H9 (cell line): ENCODE measurements around the gene KIAA0513. TPM values are rescaled to one million over a fixed set of nuclear protein-coding genes. Genes with fewer than 3 reads are reported as not detected.

ENCODE experiments used
- DNase-seq: peaks from one replicate; pipeline ENCODE4 v3.0.0-alpha.2; 2017
- H2AFZ ChIP-seq: one replicate; pipeline ENCODE4 v1.6.1; 2013; ENCODE audit warnings: mild to moderate bottlenecking, low read length, control low read depth, moderate library complexity
- H2AK5ac ChIP-seq: 2 replicates; pipeline ENCODE4 v1.6.1; 2013; ENCODE audit warnings: low read length, control low read depth, mixed read lengths; ENCODE audit not compliant: insufficient read length
- H2BK120ac ChIP-seq: one replicate; pipeline ENCODE4 v1.6.1; 2013; ENCODE audit warnings: low read depth, mild to moderate bottlenecking, low read length, control low read depth, inconsistent platforms; ENCODE audit not compliant: poor library complexity, severe bottlenecking
- H2BK12ac ChIP-seq: 2 replicates; pipeline ENCODE4 v1.6.1; 2013; ENCODE audit warnings: low read length, control low read depth, mixed read lengths, low read depth; ENCODE audit not compliant: insufficient read length
- H2BK15ac ChIP-seq: 2 replicates; pipeline ENCODE4 v1.6.1; 2013; ENCODE audit warnings: low read depth, low read length, control low read depth
- H2BK20ac ChIP-seq: one replicate; pipeline ENCODE4 v1.6.1; 2013; ENCODE audit warnings: low read depth, mild to moderate bottlenecking, low read length, control low read depth, inconsistent platforms; ENCODE audit not compliant: poor library complexity, severe bottlenecking
- H2BK5ac ChIP-seq: 2 replicates; pipeline ENCODE4 v1.6.1; 2013; ENCODE audit warnings: low read length, control low read depth, mixed read lengths; ENCODE audit not compliant: insufficient read length
- H3K14ac ChIP-seq: 2 replicates; pipeline ENCODE4 v1.6.1; 2013; ENCODE audit warnings: low read length, control low read depth; ENCODE audit not compliant: insufficient read depth
- H3K18ac ChIP-seq: 2 replicates; pipeline ENCODE4 v1.6.1; 2013; ENCODE audit warnings: low read depth, mild to moderate bottlenecking, mixed read lengths, low read length, control low read depth; ENCODE audit not compliant: insufficient read length
- H3K23ac ChIP-seq: 2 replicates; pipeline ENCODE4 v1.6.1; 2013; ENCODE audit warnings: low read length, control low read depth, mixed read lengths, low read depth; ENCODE audit not compliant: insufficient read length
- H3K23me2 ChIP-seq: 2 replicates; pipeline ENCODE4 v1.6.1; 2013; ENCODE audit warnings: low read depth, mild to moderate bottlenecking, mixed read lengths, low read length, control low read depth; ENCODE audit not compliant: insufficient read length, poor library complexity, severe bottlenecking
- H3K27ac ChIP-seq: 2 replicates; pipeline ENCODE4 v1.5.1; 2013; ENCODE audit warnings: low read length, control low read depth, mixed read lengths, low read depth; ENCODE audit not compliant: insufficient read length
- H3K27me3 ChIP-seq: 2 replicates; pipeline ENCODE4 v1.6.1; 2013; ENCODE audit warnings: low read length, control low read depth, inconsistent platforms; ENCODE audit not compliant: insufficient read depth
- H3K4ac ChIP-seq: 2 replicates; pipeline ENCODE4 v1.6.1; 2013; ENCODE audit warnings: low read depth, mild to moderate bottlenecking, control low read depth, inconsistent platforms, low read length, moderate library complexity
- H3K4me1 ChIP-seq: 2 replicates; pipeline ENCODE4 v1.6.1; 2013; ENCODE audit warnings: low read length, control low read depth, inconsistent platforms; ENCODE audit not compliant: insufficient read depth
- H3K4me2 ChIP-seq: 2 replicates; pipeline ENCODE4 v1.6.1; 2013; ENCODE audit warnings: low read length, control low read depth, mixed read lengths; ENCODE audit not compliant: insufficient read length, insufficient read depth
- H3K56ac ChIP-seq: 2 replicates; pipeline ENCODE4 v1.6.1; 2013; ENCODE audit warnings: low read depth, mild to moderate bottlenecking, mixed read lengths, low read length, control low read depth; ENCODE audit not compliant: insufficient read length
- H3K79me1 ChIP-seq: 2 replicates; pipeline ENCODE4 v1.6.1; 2013; ENCODE audit warnings: low read depth, mild to moderate bottlenecking, moderate library complexity, low read length, control low read depth, inconsistent platforms; ENCODE audit not compliant: insufficient read depth, poor library complexity, severe bottlenecking
- H3K79me2 ChIP-seq: 2 replicates; pipeline ENCODE4 v1.6.1; 2013; ENCODE audit warnings: low read length, control low read depth, inconsistent platforms; ENCODE audit not compliant: insufficient read depth
- H3K9ac ChIP-seq: 2 replicates; pipeline ENCODE4 v1.6.1; 2013; ENCODE audit warnings: low read length, control low read depth, mixed read lengths; ENCODE audit not compliant: insufficient read length; ENCODE audit errors: extremely low read depth
- H3K9me3 ChIP-seq: one replicate; pipeline ENCODE4 v1.6.1; 2013; ENCODE audit warnings: low read depth, low read length, inconsistent platforms; ENCODE audit not compliant: control insufficient read depth
- H3T11ph ChIP-seq: one replicate; pipeline ENCODE4 v1.6.1; 2013; ENCODE audit warnings: mild to moderate bottlenecking, low read length, control low read depth, inconsistent platforms
- H4K20me1 ChIP-seq: one replicate; pipeline ENCODE4 v1.6.1; 2013; ENCODE audit not compliant: control insufficient read depth, insufficient read length, insufficient read depth
- H4K5ac ChIP-seq: 2 replicates; pipeline ENCODE4 v1.6.1; 2013; ENCODE audit warnings: low read depth, mild to moderate bottlenecking, mixed read lengths, low read length, control low read depth; ENCODE audit not compliant: insufficient read length
- H4K8ac ChIP-seq: replicated peaks from 2 replicates; pipeline ENCODE4 v1.6.1; 2013; ENCODE audit warnings: low read length, control low read depth, mixed read lengths, low read depth; ENCODE audit not compliant: insufficient read length
- H4K91ac ChIP-seq: 2 replicates; pipeline ENCODE4 v1.6.1; 2013; ENCODE audit warnings: low read depth, mild to moderate bottlenecking, moderate library complexity, mixed read lengths, low read length, control low read depth; ENCODE audit not compliant: insufficient read length
- H3K27ac Mint-ChIP-seq, 3 experiments: 2 replicates in 2 of 3; 3 replicates in 1 of 3; pipeline ENCODE4 v1.8.0; 2020 to 2021; ENCODE audit warnings: mixed read lengths in 3 of 3, mild to moderate bottlenecking in 1 of 3, moderate library complexity in 1 of 3
- H3K27me3 Mint-ChIP-seq: 2 replicates; pipeline ENCODE4 v1.8.0; 2021; ENCODE audit warnings: low read depth, mild to moderate bottlenecking, moderate library complexity, mixed read lengths
- H3K36me3 Mint-ChIP-seq, 3 experiments: 2 replicates in 2 of 3; 3 replicates in 1 of 3; pipeline ENCODE4 v1.8.0; 2020 to 2021; ENCODE audit warnings: low read depth in 3 of 3, mixed read lengths in 3 of 3; ENCODE audit not compliant: insufficient read depth in 1 of 3
- H3K4me1 Mint-ChIP-seq, 2 experiments: 2 replicates each; pipeline ENCODE4 v1.8.0; 2020; ENCODE audit warnings: mixed read lengths in 2 of 2
- H3K4me3 Mint-ChIP-seq, 2 experiments: 2 replicates in 1 of 2; 3 replicates in 1 of 2; pipeline ENCODE4 v1.8.0; 2020 to 2021; ENCODE audit warnings: mild to moderate bottlenecking in 2 of 2, mixed read lengths in 2 of 2, moderate library complexity in 1 of 2
- H3K9me3 Mint-ChIP-seq, 2 experiments: 2 replicates in 1 of 2; 3 replicates in 1 of 2; pipeline ENCODE4 v1.8.0; 2020; ENCODE audit warnings: mild to moderate bottlenecking in 2 of 2, mixed read lengths in 2 of 2, moderate library complexity in 1 of 2
- CTCF ChIP-seq: fragments of 200-600 bp; sonication (generic); conservative IDR thresholded peaks from 3 replicates; pipeline ENCODE4 v1.8.0; 2021; ENCODE audit warnings: antibody characterized with exemption, mild to moderate bottlenecking
- WGBS: extraction: QIAGEN DNeasy Blood & Tissue Kit; methylation state at CpG from one replicate; pipeline ENCODE4 v1.1.7; 2013; ENCODE audit warnings: missing lambda C conversion rate, low lambda C conversion rate, mixed read lengths; ENCODE audit not compliant: insufficient read length; ENCODE audit errors: extremely low coverage; 5-methylcytosine and 5-hydroxymethylcytosine counted together
- total RNA-seq: library from RNA; stranded (reverse); gene quantifications from 2 replicates; pipeline ENCODE4 v1.2.1, GENCODE V29; 2021

Gene KIAA0513
- total RNA-seq, 1 experiment from 2014 or later, result 4.7 TPM

GRCh38 chr16:85089525-85089924 is 61.9 kb downstream of the KIAA0513 start:
- no peak overlapping the region for H3K27ac ChIP-seq
- no peaks in the 10 kb centered on the region for H3K4me1 ChIP-seq
- no peak overlapping the region for H3K18ac ChIP-seq
- no peak for TF ChIP-seq CTCF
- Mint-ChIP-seq H3K27me3 (peaks cover 67% of the 10 kb centered on the region), H3K4me1 (peaks cover 18 to 26% of the 10 kb centered on the region in 2 experiments), H3K4me3 (no peak overlapping the region), H3K9me3 (no peaks in the 10 kb centered on the region; a peak in 1 of 5 replicates), H3K27ac (no peak overlapping the region; a peak in 1 of 7 replicates), H3K36me3 (no peaks in the 10 kb centered on the region; a peak in 1 of 7 replicates)
- H3T11ph ChIP-seq, result no peak overlapping the region
- no peaks in the 10 kb centered on the region for H3K23me2 ChIP-seq
- H4K91ac ChIP-seq, result no peak overlapping the region
- H2BK20ac ChIP-seq, result no peak overlapping the region
- no peak overlapping the region for H3K4ac ChIP-seq
- no peaks in the 10 kb centered on the region for H3K79me2 ChIP-seq
- no CpG with 5 or more reads among the region's 16 CpGs for WGBS
- H3K27me3 ChIP-seq, result peaks cover 9% of the 10 kb centered on the region; the same call in 1 of the 2 replicates
- no peak overlapping the region for H2AFZ ChIP-seq
- no peak overlapping the region for H2BK12ac ChIP-seq
- no peak overlapping the region for H3K9ac ChIP-seq
- no peaks in the 10 kb centered on the region for H3K79me1 ChIP-seq
- no peak overlapping the region for H2BK15ac ChIP-seq
- no peak overlapping the region for H3K23ac ChIP-seq
- DNase-seq, result no peak
- H3K4me2 ChIP-seq, result no peak overlapping the region
- no peaks in the 10 kb centered on the region for H3K9me3 ChIP-seq
- H4K20me1 ChIP-seq, result no peaks in the 10 kb centered on the region
- H2BK5ac ChIP-seq, result no peak overlapping the region
- H4K5ac ChIP-seq, result no peak overlapping the region
- no peak overlapping the region for H2AK5ac ChIP-seq
- no peak overlapping the region for H3K56ac ChIP-seq
- no peak overlapping the region for H3K14ac ChIP-seq
- no peak overlapping the region for H4K8ac ChIP-seq
- H2BK120ac ChIP-seq, result no peak overlapping the region
